Left hindlimb (tissue), 1 donor: ENCODE measurements around the gene GTPBP1.
A peak's percentile ranks its signal among the peaks of the same experiment; 100 is the strongest.

Experiments
- DNase-seq: peaks from one replicate; pipeline ENCODE4 v3.0.0-alpha.2; 2018

Gene GTPBP1

DNA sequence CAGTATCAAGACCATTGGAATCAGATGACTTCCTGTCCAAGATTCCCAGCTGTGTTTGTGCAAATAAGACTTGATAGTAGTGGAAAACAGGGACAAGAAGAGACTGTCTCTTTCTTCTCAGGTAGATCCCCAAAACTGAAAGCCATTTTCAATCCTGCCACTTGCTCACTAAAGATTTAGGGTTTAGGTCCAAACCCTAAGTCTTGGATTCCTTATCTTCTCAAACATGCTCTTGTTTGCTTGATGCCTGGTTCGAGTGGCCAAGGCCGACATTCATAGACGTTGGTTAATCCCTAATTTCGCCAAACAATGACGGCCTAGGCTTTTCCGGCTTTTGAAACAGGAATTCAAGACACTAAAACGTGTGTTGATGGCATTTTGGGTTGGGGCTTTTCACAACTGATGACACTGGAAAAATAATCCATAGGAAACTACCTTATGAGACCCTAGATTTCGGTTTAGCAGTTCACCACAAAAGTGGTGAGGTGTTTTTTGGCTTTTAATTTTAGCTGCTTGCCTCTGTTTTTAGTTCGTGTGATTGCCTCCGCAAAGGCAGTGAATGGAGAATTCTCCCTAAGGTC, 1.0 kb upstream of the GTPBP1 start:
- DNase-seq, result no peak

- peak; percentile 70 for DNase-seq
Observed at GRCh38 chr22:38706101-38706900, 557 bp downstream of the GTPBP1 start.

DNA sequence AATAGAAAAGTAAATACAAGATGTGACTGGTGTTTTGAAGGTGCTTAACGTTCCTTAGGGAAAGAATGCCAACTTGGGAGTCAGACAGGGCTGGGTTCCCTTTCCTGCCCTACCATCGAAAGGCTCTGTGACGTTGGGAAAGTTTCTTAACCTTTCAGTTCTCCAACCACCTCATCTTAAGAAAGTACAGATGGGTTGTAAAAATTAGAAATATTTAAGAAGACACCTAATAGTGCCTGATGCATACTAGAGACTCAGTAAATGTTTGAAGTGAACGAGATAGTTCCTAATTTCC, 1.1 kb downstream of the GTPBP1 start:
- no peak for DNase-seq

DNA sequence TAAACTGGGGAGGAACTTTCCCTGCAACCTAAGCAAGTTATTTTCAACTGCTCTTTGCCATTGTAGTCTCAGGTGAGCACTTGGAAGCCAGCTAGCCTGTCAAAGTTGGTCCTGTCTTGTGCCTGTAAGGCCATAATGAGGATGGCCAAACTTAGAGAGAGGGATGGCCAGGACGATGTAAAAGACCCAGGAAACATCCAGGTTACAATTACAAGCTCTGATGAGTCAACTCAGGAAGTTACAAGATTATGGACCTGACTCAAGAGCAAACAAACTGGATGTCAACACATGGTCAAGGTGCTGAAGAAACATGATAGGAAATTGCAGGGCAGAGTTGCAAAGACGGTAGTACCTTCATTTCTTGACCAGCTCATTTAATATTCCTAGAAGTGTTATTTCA, 1.6 kb downstream of the GTPBP1 start:
- DNase-seq, result no peak

GRCh38 chr22:38707984-38708383, 2.2 kb downstream of the GTPBP1 start:
- no peak for DNase-seq

- no peak for DNase-seq
Observed at GRCh38 chr22:38709306-38709705, 3.6 kb downstream of the GTPBP1 start.

DNA sequence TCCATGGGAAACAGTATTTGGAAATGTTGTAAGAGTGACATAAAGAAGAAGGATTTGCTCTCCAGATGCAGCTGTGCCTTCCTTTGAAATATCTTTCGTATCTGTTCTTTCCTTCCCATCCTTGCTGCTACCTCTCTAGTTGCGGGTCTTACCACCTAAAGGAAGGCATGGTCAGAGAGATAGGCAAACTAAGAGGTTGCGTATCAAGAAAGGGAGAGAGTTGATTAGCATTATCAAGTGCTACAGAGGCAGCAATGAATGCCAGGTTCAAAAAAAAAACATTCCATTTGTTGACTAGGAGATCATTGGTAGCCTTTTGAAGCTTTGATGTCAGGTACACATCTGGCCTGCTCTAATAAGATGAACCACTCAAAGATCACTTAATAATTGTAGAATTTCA, 4.6 kb downstream of the GTPBP1 start:
- no peak for DNase-seq

- DNase-seq, result no peak
Observed at GRCh38 chr22:38710866-38711265, 5.1 kb downstream of the GTPBP1 start.

DNA sequence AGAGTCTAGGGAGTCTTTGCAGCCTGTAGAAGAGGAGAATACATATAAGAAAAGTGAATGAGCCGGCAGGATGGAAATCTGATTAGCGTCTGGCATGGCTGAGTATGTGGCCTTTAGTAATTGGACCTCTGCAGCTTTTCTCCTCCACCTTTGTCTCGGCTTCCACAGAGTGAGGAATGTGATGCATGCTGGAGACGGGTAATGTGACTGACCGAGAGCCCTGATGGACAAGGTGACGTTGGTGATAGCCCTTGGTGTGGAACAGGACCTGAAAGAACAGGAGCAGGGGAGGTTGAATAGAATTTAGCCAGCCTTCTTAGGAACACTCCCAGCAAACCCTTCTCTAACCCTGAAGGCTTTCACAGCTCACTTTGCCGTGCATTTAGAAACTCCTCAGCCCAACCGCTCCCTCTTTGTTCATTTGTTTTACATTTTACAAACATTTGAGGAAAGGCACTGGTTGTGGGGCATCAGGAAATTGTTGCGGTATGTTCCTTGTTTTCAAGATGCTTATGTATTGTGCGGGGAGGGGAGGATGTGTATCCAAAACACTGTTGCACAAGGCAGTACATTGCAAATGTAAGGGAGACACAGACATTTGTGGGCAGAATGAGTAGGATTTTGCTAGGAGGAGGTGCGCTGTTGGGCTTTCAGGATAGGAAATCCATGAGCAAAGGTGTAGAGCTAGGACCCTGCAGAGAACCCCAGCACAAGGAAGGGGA, 6.9 kb downstream of the GTPBP1 start:
- DNase-seq, result no peak

DNA sequence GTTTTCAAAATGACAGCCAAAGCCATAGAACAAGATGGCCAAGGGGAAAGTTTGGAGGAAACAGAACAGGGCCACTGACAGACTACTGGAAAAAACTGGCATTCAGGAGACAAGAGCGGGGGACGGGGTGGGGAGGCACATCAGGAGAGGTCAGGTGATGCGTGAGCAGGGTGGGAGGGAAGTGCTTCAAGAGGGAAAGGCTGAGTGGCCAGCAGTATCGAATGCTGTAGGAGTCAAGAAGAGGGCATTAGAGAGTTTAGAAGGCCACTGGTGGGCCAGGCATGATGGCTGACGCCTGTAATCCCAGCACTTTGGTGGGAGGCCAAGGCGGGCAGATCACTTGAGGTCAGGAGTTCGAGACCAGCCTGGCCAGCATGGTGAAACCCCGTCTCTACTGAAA, 8.2 kb downstream of the GTPBP1 start:
- DNase-seq, result no peak

- no peak for DNase-seq
Observed at GRCh38 chr22:38715176-38715764, 9.5 kb downstream of the GTPBP1 start.

DNA sequence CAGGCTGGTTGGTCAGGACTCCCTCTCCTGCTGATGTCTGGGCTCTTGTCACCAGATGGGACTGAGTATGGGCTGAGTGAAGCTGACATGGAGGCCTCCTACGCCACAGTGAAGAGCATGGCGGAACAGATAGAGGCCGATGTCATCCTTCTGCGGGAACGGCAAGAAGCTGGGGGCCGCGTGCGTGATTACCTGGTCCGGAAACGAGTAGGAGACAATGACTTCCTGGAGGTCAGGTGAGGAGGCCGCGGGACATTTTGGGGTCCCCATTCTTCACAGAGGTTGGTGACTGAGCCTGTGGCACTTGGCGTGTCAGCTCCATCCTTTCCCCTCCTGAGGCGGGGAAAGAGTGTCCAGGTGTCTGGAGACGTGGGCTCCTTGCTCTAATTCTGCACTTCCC, 10.1 kb downstream of the GTPBP1 start:
- DNase-seq, result no peak

DNA sequence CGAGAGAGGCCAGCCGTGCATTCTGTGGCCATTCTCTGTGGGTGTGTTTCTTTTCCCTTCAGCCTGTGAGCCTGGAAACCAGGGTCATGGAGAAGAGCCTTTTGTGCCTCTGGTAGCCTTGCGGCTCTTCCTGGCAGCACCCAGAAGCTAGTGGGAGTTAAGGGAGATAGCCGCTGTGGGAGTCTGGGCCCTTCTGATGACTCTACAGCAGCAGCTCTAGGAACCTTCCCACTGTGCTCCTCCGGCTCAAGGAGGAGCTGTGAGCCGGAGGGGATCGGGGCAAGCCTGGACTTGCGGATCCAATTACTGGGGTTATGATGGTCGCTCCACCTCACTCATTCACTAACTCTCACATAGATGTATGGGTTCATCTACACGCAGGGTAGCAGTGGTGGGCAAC, 10.5 kb downstream of the GTPBP1 start:
- no peak for DNase-seq

- no peak for DNase-seq
Observed at GRCh38 chr22:38716826-38717225, 11.1 kb downstream of the GTPBP1 start.

- DNase-seq, result no peak
Observed at GRCh38 chr22:38717244-38717643, 11.5 kb downstream of the GTPBP1 start.

DNA sequence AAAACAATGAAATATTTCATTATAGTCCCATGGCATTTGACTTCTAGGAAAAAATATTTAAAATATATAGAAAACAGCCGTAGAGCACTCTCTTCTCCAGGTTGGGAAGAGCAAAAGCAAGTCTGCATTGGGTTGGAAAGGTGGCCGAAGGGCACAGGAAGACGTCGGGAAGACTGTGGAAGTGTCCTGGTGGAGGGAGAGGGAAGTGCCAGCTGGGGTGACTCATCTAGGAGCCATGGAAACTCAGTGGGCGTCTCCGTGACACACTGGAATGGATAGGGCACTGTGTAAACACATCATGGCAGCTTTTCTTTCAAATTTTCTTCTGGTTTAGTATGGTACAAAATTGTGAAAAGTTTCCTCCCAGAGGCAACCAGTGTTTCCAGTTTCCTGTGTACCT, 12.7 kb downstream of the GTPBP1 start:
- DNase-seq, result no peak

DNA sequence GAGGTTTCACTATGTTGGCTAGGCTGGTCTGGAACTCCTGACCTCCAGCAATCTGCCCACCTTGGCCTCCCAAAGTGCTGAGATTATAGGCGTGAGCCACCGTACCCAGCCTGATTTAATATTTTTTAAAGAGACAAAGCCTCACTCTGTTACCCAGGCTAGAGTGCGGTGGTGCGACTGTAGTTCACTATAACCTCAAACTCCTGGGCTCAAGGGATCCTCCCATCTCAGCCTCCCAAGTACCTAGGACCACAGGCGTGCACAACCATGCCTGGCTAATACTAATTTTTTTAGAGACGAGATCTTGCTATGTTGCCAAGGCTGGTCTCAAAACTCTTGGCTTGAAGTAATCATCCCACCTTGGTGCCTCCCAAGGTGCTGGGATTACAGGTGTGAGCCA, 13.5 kb downstream of the GTPBP1 start:
- DNase-seq, result no peak

DNA sequence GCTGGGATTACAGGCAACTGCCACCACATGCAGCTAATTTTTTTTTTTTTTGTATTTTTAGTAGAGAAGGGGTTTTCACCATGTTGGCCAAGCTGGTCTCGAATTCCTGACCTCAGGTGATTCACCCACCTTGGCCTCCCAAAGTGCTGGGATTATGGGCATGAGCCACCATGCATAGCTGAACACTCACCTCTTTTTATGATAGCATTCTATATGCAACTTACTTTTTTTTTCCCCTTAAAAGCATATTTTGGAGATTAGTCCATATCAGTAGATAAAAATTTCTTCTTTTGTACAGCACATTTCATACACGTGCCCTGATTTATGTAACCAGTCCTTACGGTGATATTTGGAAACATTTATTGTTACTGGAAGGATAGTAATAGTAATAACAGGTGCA, 14.6 kb downstream of the GTPBP1 start:
- no peak for DNase-seq

- DNase-seq, result peak; percentile 4
Observed at GRCh38 chr22:38721551-38721950, 15.8 kb downstream of the GTPBP1 start.

GRCh38 chr22:38724176-38724575, 18.4 kb downstream of the GTPBP1 start:
- DNase-seq, result peak; percentile 3

DNA sequence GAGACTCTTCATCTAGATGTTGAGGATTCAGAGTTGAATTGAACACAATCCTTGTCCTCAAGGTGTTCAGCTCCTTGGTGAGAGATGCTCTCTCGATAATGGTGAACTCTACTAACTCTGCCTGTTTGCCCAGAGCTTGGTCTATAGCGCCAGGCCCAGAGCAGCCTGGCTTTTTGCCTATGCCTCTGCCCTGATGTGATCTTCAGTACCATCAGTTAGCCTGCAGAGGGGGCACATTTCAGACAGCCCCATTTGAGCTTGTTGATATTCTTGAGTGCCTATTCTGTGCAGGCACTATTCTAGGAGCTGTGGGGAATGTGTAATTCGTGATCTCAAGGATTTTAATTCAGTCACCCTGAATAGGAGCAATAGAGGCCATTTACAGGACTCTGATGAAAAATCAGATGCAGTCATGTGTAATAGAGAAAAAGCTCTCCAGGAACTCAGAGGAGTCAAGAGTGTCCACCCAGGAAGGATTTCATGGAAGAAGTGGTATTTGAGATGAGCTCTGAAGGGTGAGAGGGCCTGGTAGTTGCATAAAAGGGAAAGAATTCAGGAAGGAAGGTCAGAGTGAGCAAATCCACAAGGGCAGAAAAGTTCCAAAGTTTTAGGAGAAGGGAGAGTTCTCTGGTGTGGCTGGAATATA, 19.3 kb downstream of the GTPBP1 start:
- DNase-seq, result peak; percentile 29

GRCh38 chr22:38725900-38726655, 20.3 kb downstream of the GTPBP1 start:
- peak; percentile 23 for DNase-seq

GRCh38 chr22:38727123-38727522, 21.4 kb downstream of the GTPBP1 start:
- DNase-seq, result peak; percentile 16
